Measurements from ENCODE around the gene SCN10A. TPM values are rescaled to one million over a fixed set of nuclear protein-coding genes. Genes with fewer than 3 reads are reported as not detected.

Gene SCN10A
- polyA plus RNA-seq, 2 of the 4 experiments (the other 2 are of a cell fraction), result not detected

GRCh38 chr3:38658841-38659240 is 157.2 kb downstream of the SCN10A start:
- TF ChIP-seq MAX (IDR thresholded peaks at IDR 0.05) (no peak), EHF (CRISPR knock-in tag; IDR thresholded peaks at IDR 0.05) (no peak), KDM5A (IDR thresholded peaks at IDR 0.05) (no peak), RCOR1 (IDR thresholded peaks at IDR 0.05; ENCODE audit: low read depth, low read length) (no peak), TFCP2L1 (CRISPR knock-in tag; IDR thresholded peaks at IDR 0.05) (no peak), RNF2 (IDR thresholded peaks at IDR 0.05; ENCODE audit: borderline replicate concordance, low read depth) (no peak), ELK1 (IDR thresholded peaks at IDR 0.05; ENCODE audit: low read depth, low read length) (no peak), PHF8 (IDR thresholded peaks at IDR 0.05; ENCODE audit: borderline replicate concordance, low read depth) (no peak), JUN (IDR thresholded peaks at IDR 0.05) (no peak), ZSCAN20 (CRISPR knock-in tag; IDR thresholded peaks at IDR 0.05) (no peak), HDAC2 (IDR thresholded peaks at IDR 0.05) (no peak), MAZ (IDR thresholded peaks at IDR 0.05; ENCODE audit: borderline replicate concordance, low read depth, low read length) (no peak), HOXB13 (CRISPR knock-in tag; IDR thresholded peaks at IDR 0.05; ENCODE audit: low read depth) (no peak)
- TF ChIP-seq, protein P1, sequence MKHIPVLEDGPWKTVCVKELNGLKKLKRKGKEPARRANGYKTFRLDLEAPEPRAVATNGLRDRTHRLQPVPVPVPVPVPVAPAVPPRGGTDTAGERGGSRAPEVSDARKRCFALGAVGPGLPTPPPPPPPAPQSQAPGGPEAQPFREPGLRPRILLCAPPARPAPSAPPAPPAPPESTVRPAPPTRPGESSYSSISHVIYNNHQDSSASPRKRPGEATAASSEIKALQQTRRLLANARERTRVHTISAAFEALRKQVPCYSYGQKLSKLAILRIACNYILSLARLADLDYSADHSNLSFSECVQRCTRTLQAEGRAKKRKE (CRISPR knock-in tag; IDR thresholded peaks at IDR 0.05; ENCODE audit: low read depth), result no peak
- ChIA-PET POLR2A (no interaction called here), CTCF (interaction anchor here (0.6 to 5.7 kb wide), 9 partner anchors 11 to 1899 kb away, joined by 3 to 34 read pairs (median 5); no protein-coding TSS in a partner anchor)
- ATAC-seq (peak in 1 of 2 experiments; percentile 20; a peak in 1 of 6 replicates), FAIRE-seq (no peak), DNase-seq (ENCODE audit: low read depth in 1 of 2, low spot score in 1 of 2) (no peak)
- H3K4me1 ChIP-seq, result no peaks in the 10 kb centered on the region
- no peak overlapping the region for H3K27ac ChIP-seq
- no peak overlapping the region for H3K4me2 ChIP-seq
- 5% methylated on average over 9 of the region's 9 CpGs for WGBS (ENCODE audit: missing lambda C conversion rate)
- no peak overlapping the region for H3K4me3 ChIP-seq
- peaks cover 10% of the 10 kb centered on the region; the same call in 2 of the 3 replicates for H3K9me3 ChIP-seq

GRCh38 chr3:38657369-38657768 is 158.6 kb downstream of the SCN10A start:
- POLR2A ChIA-PET, result no interaction called here
- CTCF ChIA-PET, result interaction anchor here (0.5 to 5.7 kb wide), 8 partner anchors 10 to 376 kb away, joined by 3 to 47 read pairs (median 4); no protein-coding TSS in a partner anchor
- peaks cover 3% of the 10 kb centered on the region; the same call in 2 of the 3 replicates for H3K9me3 ChIP-seq
- no peak overlapping the region for H3K27ac ChIP-seq
- H3K4me3 ChIP-seq, result no peak overlapping the region
- FAIRE-seq (no peak), ATAC-seq (no peak), DNase-seq (ENCODE audit: low read depth in 1 of 2, low spot score in 1 of 2) (no peak)
- TF ChIP-seq TP53 (CRISPR knock-in tag; IDR thresholded peaks at IDR 0.05) (no peak), FOXS1 (CRISPR knock-in tag; IDR thresholded peaks at IDR 0.05) (no peak), CTCF (IDR thresholded peaks at IDR 0.05) (no peak), ZC3H11A (IDR thresholded peaks at IDR 0.05) (no peak), HEYL (CRISPR knock-in tag; IDR thresholded peaks at IDR 0.05) (no peak), ZNF302 (CRISPR knock-in tag; IDR thresholded peaks at IDR 0.05) (no peak), RAD21 (conservative IDR thresholded peaks at IDR 0.05 in 1 of 2, IDR thresholded peaks at IDR 0.05 in 1 of 2) (no peak), EHMT2 (IDR thresholded peaks at IDR 0.05; ENCODE audit: low read depth) (no peak), FOSB (CRISPR knock-in tag; IDR thresholded peaks at IDR 0.05) (no peak), FOSL2 (IDR thresholded peaks at IDR 0.05) (no peak), FOSL2 (CRISPR knock-in tag; IDR thresholded peaks at IDR 0.05) (no peak), BHLHE40 (IDR thresholded peaks at IDR 0.05; ENCODE audit: low read depth, low read length) (no peak), KDM1A (IDR thresholded peaks at IDR 0.05; ENCODE audit: low read depth) (no peak), CHD4 (IDR thresholded peaks at IDR 0.05; ENCODE audit: borderline replicate concordance) (no peak), MAX (IDR thresholded peaks at IDR 0.05) (no peak), HDAC2 (IDR thresholded peaks at IDR 0.05) (no peak), ESRRA (IDR thresholded peaks at IDR 0.05; ENCODE audit: borderline replicate concordance, low read length) (no peak), JUNB (IDR thresholded peaks at IDR 0.05) (no peak), SMC3 (IDR thresholded peaks at IDR 0.05) (no peak)
- TF ChIP-seq, protein P2, sequence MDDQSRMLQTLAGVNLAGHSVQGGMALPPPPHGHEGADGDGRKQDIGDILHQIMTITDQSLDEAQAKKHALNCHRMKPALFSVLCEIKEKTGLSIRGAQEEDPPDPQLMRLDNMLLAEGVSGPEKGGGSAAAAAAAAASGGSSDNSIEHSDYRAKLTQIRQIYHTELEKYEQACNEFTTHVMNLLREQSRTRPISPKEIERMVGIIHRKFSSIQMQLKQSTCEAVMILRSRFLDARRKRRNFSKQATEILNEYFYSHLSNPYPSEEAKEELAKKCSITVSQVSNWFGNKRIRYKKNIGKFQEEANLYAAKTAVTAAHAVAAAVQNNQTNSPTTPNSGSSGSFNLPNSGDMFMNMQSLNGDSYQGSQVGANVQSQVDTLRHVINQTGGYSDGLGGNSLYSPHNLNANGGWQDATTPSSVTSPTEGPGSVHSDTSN (IDR thresholded peaks at IDR 0.05), result no peak
- TF ChIP-seq, protein P3, sequence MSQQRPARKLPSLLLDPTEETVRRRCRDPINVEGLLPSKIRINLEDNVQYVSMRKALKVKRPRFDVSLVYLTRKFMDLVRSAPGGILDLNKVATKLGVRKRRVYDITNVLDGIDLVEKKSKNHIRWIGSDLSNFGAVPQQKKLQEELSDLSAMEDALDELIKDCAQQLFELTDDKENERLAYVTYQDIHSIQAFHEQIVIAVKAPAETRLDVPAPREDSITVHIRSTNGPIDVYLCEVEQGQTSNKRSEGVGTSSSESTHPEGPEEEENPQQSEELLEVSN (IDR thresholded peaks at IDR 0.05; ENCODE audit: borderline replicate concordance, low read depth), result no peak
- 19% methylated on average over 5 of the region's 5 CpGs for WGBS (ENCODE audit: missing lambda C conversion rate)
- H3K4me1 ChIP-seq, result no peaks in the 10 kb centered on the region
- no peak overlapping the region for H3K4me2 ChIP-seq

All from A549 (cell line).